Spleen (tissue), 7 donors: Measurements from ENCODE around the gene FHIT.

Experiments
- POLR2A ChIP-seq, 3 donors: fragments of 450-650 bp; IDR thresholded peaks; one replicate each; pipeline ENCODE4 v1.5.1; 2017; ENCODE audit warnings: antibody characterized with exemption in 3 of 3, mild to moderate bottlenecking in 1 of 3
- POLR2AphosphoS5 ChIP-seq, 3 donors: sonication (generic); formaldehyde crosslinking; IDR thresholded peaks; one replicate each; pipeline ENCODE4 v1.5.1; 2017; ENCODE audit warnings: antibody characterized with exemption in 3 of 3
- TF ChIP-seq, protein P1 (sequence below), 11 experiments: fragments of 200-600 bp in 7 of 11; fragments of 450-650 bp in 4 of 11; sonication (generic) in 4 of 11; IDR thresholded peaks in 8 of 11; conservative IDR thresholded peaks in 3 of 11; 1 replicate in 7 of 11; 2 replicates in 4 of 11; pipeline versions ENCODE4 v1.4.0 to v1.8.0; 2016 to 2021; ENCODE audit warnings: antibody characterized with exemption in 11 of 11, inconsistent platforms in 4 of 11, mild to moderate bottlenecking in 1 of 11
- donor health status: DM: no; HTN: no; CAD: no; lungs with moderate emphysema.
- donor health status: DM: no; HTN: no; CAD: no.
- donor health status: DM: no; HTN: no; CAD: no.

DNA sequence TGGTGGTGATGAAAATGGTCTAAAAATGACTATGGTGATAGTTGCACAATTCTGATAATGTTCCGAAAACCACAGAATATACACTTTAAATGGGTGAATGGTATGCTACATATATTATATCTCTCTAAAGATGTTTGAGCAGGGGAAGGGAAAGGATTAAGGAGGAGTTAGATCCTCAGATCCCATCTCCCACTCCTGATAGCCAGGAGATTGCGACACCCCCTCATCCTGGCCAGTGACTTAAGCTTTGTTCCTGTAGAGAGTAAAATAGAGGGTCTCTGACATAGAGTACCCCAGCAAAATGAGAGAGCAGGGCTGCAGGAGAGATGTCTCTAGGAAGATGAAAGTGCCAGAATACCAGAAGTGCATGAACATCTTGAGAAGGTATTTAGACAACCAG, 984.8 kb downstream of the FHIT start:
- TF ChIP-seq, protein P1, sequence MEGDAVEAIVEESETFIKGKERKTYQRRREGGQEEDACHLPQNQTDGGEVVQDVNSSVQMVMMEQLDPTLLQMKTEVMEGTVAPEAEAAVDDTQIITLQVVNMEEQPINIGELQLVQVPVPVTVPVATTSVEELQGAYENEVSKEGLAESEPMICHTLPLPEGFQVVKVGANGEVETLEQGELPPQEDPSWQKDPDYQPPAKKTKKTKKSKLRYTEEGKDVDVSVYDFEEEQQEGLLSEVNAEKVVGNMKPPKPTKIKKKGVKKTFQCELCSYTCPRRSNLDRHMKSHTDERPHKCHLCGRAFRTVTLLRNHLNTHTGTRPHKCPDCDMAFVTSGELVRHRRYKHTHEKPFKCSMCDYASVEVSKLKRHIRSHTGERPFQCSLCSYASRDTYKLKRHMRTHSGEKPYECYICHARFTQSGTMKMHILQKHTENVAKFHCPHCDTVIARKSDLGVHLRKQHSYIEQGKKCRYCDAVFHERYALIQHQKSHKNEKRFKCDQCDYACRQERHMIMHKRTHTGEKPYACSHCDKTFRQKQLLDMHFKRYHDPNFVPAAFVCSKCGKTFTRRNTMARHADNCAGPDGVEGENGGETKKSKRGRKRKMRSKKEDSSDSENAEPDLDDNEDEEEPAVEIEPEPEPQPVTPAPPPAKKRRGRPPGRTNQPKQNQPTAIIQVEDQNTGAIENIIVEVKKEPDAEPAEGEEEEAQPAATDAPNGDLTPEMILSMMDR (IDR thresholded peaks at IDR 0.05 in 8 of 11, conservative IDR thresholded peaks at IDR 0.05 in 3 of 11), result no peak
- TF ChIP-seq POLR2A (IDR thresholded peaks at IDR 0.05) (no peak), POLR2AphosphoS5 (IDR thresholded peaks at IDR 0.05) (no peak)
